ENCODE measurements around the gene THAP8. TPM values are rescaled to one million over a fixed set of nuclear protein-coding genes. Genes with fewer than 3 reads are reported as not detected.

Gene THAP8
- total RNA-seq, 1 experiment from 2014 or later, result 5.4 TPM

DNA sequence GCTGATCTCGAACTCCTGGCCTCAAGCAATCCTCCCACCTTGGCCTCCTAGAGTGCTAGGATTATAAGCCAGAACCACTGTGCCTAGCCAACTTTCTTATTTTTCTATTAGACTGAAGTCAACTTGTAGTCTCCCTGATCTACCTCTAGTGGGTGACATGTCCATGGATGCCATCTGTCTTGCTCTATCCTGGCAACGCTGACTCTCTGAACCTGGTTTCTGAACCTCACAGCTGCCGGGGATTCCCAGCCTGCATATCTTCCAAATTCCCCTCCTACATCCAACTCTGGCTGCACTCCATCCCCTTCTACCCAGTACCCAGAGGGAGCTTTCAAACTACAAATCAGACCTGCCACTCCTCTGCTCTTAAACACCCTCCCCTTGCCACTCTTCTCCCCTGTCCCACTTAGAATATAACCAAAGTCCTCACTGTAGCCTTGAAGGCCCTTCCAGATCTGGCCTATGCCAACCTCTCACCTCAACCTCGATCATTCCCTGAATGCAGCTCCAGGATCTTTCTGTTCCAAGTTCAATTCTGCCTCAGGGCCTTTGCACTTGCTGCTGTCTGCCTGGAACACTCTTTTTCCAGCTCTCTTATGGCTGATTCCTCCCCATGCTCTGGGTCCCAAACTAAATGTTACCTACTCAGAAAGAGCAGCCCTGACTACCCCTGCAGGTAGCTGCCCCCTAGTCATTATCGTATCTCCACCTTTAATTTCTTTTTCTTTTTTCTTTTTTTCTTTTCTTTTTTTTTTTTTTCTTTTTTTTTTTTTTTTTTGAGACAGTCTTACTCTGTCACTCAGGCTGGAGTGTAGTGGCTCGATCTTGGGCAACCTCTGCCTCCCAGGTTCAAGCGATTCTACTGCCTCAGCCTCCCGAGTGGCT, 23.6 kb downstream of the THAP8 start:
- no peaks in the 10 kb centered on the region for H4K20me1 ChIP-seq (ENCODE audit: control insufficient read depth, insufficient read depth, insufficient read length)
- H3K23ac ChIP-seq (ENCODE audit: insufficient read length, low read depth, low read length), result no peak overlapping the region
- no peak overlapping the region for H2AFZ ChIP-seq (ENCODE audit: low read length)
- Mint-ChIP-seq H3K4me1 (peaks cover 4 to 7% of the 10 kb centered on the region in 2 experiments; a peak in 3 of 4 replicates), H3K27ac (no peak overlapping the region; a peak in 2 of 7 replicates), H3K9me3 (no peaks in the 10 kb centered on the region; a peak in 2 of 5 replicates), H3K36me3 (ENCODE audit: insufficient read depth in 1 of 3, low read depth in 3 of 3) (peaks cover 2 to 24% (median 22%) of the 10 kb centered on the region in 3 experiments; a peak in 6 of 7 replicates), H3K27me3 (ENCODE audit: low read depth) (peaks cover 12% of the 10 kb centered on the region), H3K4me3 (no peak overlapping the region)
- H3K18ac ChIP-seq (ENCODE audit: insufficient read length, low read depth, low read length), result no peak overlapping the region
- H3K9me3 ChIP-seq (ENCODE audit: control insufficient read depth, low read depth, low read length), result no peaks in the 10 kb centered on the region
- H3K23me2 ChIP-seq (ENCODE audit: insufficient read length, low read depth, low read length, poor library complexity, severe bottlenecking), result peaks cover 12% of the 10 kb centered on the region
- WGBS (ENCODE audit: extremely low coverage, insufficient read length, low lambda C conversion rate), result no CpG with 5 or more reads among the region's 8 CpGs
- no peak overlapping the region for H3K9ac ChIP-seq (ENCODE audit: extremely low read depth, insufficient read length, low read length)
- no peaks in the 10 kb centered on the region for H3K79me2 ChIP-seq (ENCODE audit: insufficient read depth, low read length)
- H4K8ac ChIP-seq (replicated peaks; ENCODE audit: insufficient read length, low read depth, low read length), result no peak overlapping the region
- H3K27me3 ChIP-seq (ENCODE audit: insufficient read depth, low read length), result no peaks in the 10 kb centered on the region
- H3K14ac ChIP-seq (ENCODE audit: insufficient read depth, low read length), result no peak overlapping the region
- H3K79me1 ChIP-seq (ENCODE audit: insufficient read depth, low read depth, low read length, poor library complexity, severe bottlenecking), result no peaks in the 10 kb centered on the region
- no peak overlapping the region for H2BK12ac ChIP-seq (ENCODE audit: insufficient read length, low read depth, low read length)
- no peak overlapping the region for H2BK20ac ChIP-seq (ENCODE audit: low read depth, low read length, poor library complexity, severe bottlenecking)
- no peak overlapping the region for H2BK120ac ChIP-seq (ENCODE audit: low read depth, low read length, poor library complexity, severe bottlenecking)
- H3T11ph ChIP-seq (ENCODE audit: low read length), result no peak overlapping the region
- no peak overlapping the region for H3K4ac ChIP-seq (ENCODE audit: low read depth, low read length)
- no peak overlapping the region for H2BK5ac ChIP-seq (ENCODE audit: insufficient read length, low read length)
- no peak overlapping the region for H3K56ac ChIP-seq (ENCODE audit: insufficient read length, low read depth, low read length)
- no peaks in the 10 kb centered on the region; the same call in 1 of the 2 replicates for H3K4me1 ChIP-seq (ENCODE audit: insufficient read depth, low read length)
- TF ChIP-seq, protein P1, sequence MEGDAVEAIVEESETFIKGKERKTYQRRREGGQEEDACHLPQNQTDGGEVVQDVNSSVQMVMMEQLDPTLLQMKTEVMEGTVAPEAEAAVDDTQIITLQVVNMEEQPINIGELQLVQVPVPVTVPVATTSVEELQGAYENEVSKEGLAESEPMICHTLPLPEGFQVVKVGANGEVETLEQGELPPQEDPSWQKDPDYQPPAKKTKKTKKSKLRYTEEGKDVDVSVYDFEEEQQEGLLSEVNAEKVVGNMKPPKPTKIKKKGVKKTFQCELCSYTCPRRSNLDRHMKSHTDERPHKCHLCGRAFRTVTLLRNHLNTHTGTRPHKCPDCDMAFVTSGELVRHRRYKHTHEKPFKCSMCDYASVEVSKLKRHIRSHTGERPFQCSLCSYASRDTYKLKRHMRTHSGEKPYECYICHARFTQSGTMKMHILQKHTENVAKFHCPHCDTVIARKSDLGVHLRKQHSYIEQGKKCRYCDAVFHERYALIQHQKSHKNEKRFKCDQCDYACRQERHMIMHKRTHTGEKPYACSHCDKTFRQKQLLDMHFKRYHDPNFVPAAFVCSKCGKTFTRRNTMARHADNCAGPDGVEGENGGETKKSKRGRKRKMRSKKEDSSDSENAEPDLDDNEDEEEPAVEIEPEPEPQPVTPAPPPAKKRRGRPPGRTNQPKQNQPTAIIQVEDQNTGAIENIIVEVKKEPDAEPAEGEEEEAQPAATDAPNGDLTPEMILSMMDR (conservative IDR thresholded peaks at IDR 0.05), result no peak
- H3K27ac ChIP-seq (ENCODE audit: insufficient read length, low read depth, low read length), result no peak overlapping the region
- H3K4me2 ChIP-seq (ENCODE audit: insufficient read depth, insufficient read length, low read length), result no peak overlapping the region
- H4K5ac ChIP-seq (ENCODE audit: insufficient read length, low read depth, low read length), result no peak overlapping the region
- H4K91ac ChIP-seq (ENCODE audit: insufficient read length, low read depth, low read length), result no peak overlapping the region
- H2BK15ac ChIP-seq (ENCODE audit: low read depth, low read length), result no peak overlapping the region
- no peak overlapping the region for H2AK5ac ChIP-seq (ENCODE audit: insufficient read length, low read length)
- no peak for DNase-seq
